ENCODE results near the gene AGMAT.

AGMAT gene

GRCh38 chr1:15542388-15543250 lies 42.2 kb downstream of the AGMAT start:
- no peak for DNase-seq (ENCODE audit: low read depth)
- TF ChIP-seq, protein P1, sequence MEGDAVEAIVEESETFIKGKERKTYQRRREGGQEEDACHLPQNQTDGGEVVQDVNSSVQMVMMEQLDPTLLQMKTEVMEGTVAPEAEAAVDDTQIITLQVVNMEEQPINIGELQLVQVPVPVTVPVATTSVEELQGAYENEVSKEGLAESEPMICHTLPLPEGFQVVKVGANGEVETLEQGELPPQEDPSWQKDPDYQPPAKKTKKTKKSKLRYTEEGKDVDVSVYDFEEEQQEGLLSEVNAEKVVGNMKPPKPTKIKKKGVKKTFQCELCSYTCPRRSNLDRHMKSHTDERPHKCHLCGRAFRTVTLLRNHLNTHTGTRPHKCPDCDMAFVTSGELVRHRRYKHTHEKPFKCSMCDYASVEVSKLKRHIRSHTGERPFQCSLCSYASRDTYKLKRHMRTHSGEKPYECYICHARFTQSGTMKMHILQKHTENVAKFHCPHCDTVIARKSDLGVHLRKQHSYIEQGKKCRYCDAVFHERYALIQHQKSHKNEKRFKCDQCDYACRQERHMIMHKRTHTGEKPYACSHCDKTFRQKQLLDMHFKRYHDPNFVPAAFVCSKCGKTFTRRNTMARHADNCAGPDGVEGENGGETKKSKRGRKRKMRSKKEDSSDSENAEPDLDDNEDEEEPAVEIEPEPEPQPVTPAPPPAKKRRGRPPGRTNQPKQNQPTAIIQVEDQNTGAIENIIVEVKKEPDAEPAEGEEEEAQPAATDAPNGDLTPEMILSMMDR (IDR thresholded peaks at IDR 0.05; ENCODE audit: insufficient read depth, low read depth, low read length, missing control alignments) = no peak
- H3K4me3 ChIP-seq (ENCODE audit: low read depth, low read length) = no peak overlapping the region

GRCh38 chr1:15541231-15541792 lies 43.5 kb downstream of the AGMAT start:
- no peak overlapping the region for H3K4me3 ChIP-seq (ENCODE audit: low read depth, low read length)
- no peak for DNase-seq (ENCODE audit: low read depth)
- TF ChIP-seq, protein P1 (IDR thresholded peaks at IDR 0.05; ENCODE audit: insufficient read depth, low read depth, low read length, missing control alignments) = no peak

DNA sequence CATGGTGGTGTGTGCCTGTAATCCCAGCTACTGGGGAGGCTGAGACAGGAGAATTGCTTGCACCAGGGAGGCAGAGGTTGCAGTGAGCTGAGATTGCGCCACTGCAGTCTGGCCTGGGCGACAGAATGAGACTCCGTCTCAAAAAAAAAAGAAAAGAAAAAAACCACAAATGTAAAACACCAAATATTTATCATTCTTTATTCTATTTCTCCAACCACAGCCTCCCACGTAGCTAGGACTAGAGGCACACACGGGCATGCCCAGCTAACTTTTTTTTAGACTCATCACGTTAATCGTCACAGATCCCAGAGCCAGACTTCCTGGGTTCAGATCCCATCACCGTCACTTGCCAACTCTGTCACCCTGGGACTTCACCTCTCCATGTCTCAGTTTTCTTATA lies 44.7 kb downstream of the AGMAT start:
- TF ChIP-seq, protein P1 (IDR thresholded peaks at IDR 0.05; ENCODE audit: insufficient read depth, low read depth, low read length, missing control alignments) = no peak
- DNase-seq (ENCODE audit: low read depth) = no peak
- no peak overlapping the region for H3K4me3 ChIP-seq (ENCODE audit: low read depth, low read length)

DNA sequence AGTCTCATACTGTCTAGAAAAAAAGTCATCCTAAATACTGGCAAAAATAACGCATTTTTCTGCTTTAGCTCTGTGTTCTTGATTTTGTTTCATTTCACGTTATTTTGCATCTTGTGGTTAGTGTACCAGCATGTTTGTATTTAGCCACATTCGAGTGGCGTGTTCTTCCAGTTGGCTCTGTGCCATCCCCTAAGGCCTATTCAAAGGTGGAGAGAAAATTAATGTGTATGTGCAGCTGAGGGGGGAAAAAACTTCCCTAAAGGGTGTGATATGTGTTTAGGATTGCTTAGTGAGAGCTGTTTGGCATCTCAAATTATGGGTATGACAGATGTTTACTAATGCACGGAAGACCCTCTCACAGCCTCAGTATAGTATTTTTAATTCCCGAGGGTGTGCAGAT lies 46.1 kb downstream of the AGMAT start:
- H3K4me3 ChIP-seq (ENCODE audit: low read depth, low read length) = no peak overlapping the region
- no peak for DNase-seq (ENCODE audit: low read depth)
- TF ChIP-seq, protein P1 (IDR thresholded peaks at IDR 0.05; ENCODE audit: insufficient read depth, low read depth, low read length, missing control alignments) = no peak

GRCh38 chr1:15531682-15532081 lies 53.2 kb downstream of the AGMAT start:
- no peak overlapping the region for H3K4me3 ChIP-seq (ENCODE audit: low read depth, low read length)
- TF ChIP-seq, protein P1 (IDR thresholded peaks at IDR 0.05; ENCODE audit: insufficient read depth, low read depth, low read length, missing control alignments) = no peak
- DNase-seq (ENCODE audit: low read depth) = no peak

DNA sequence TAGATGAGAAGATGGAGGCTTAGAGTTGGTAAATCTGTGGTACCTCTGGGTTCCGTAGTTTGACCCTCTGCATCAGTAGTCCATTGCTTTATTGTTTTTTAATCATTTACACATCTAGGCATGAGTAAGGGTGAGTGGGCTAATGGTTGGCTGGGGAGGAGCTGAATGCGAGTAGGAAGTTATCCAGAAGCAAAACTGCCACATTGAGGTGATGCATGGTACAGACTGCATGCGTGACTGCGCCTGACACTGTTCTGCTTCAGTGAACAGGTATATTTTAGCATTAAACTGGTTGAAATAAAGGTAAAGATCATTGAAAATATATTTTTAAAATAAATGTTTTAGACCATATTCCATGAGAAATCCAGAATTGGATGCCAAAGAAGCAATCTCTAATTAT lies 53.8 kb downstream of the AGMAT start:
- TF ChIP-seq, protein P1 (IDR thresholded peaks at IDR 0.05; ENCODE audit: insufficient read depth, low read depth, low read length, missing control alignments) = no peak
- no peak overlapping the region for H3K4me3 ChIP-seq (ENCODE audit: low read depth, low read length)
- DNase-seq (ENCODE audit: low read depth) = no peak
